Ishikawa (cell line): ENCODE data around the gene KRT33B.
"Not testable (repeated sequence)": the region's sequence is repeated elsewhere in the genome, so short reads cannot be mapped to it uniquely, and the experiment has no call there.

Source experiments
- CEBPB ChIP-seq: IDR thresholded peaks from 2 replicates; pipeline ENCODE4 v1.6.1; 2012
- CREB1 ChIP-seq: IDR thresholded peaks from 2 replicates; pipeline ENCODE4 v1.6.1; 2012; ENCODE audit warnings: low read depth
- EGR1 ChIP-seq: IDR thresholded peaks from 2 replicates; pipeline ENCODE4 v1.6.1; 2012
- EP300 ChIP-seq: IDR thresholded peaks from 2 replicates; pipeline ENCODE4 v1.6.1; 2012; ENCODE audit warnings: borderline replicate concordance
- FOXM1 ChIP-seq: IDR thresholded peaks from 2 replicates; pipeline ENCODE4 v1.6.1; 2012; ENCODE audit warnings: low read depth, borderline replicate concordance
- MAX ChIP-seq: IDR thresholded peaks from 2 replicates; pipeline ENCODE4 v1.6.1; 2012
- NFIC ChIP-seq: IDR thresholded peaks from 2 replicates; pipeline ENCODE4 v1.6.1; 2012
- RAD21 ChIP-seq: IDR thresholded peaks from 2 replicates; pipeline ENCODE4 v1.6.1; 2012; ENCODE audit warnings: low read depth
- REST ChIP-seq: IDR thresholded peaks from 2 replicates; pipeline ENCODE4 v1.6.1; 2012; ENCODE audit warnings: low read depth, mild to moderate bottlenecking
- TAF1 ChIP-seq: IDR thresholded peaks from 2 replicates; pipeline ENCODE4 v1.6.1; 2012; ENCODE audit warnings: low read depth, mild to moderate bottlenecking
- TCF12 ChIP-seq: IDR thresholded peaks from 2 replicates; pipeline ENCODE4 v1.6.1; 2012; ENCODE audit warnings: low read depth
- TEAD4 ChIP-seq: IDR thresholded peaks from 2 replicates; pipeline ENCODE4 v1.6.1; 2012
- YY1 ChIP-seq: IDR thresholded peaks from 2 replicates; pipeline ENCODE4 v1.6.1; 2012; ENCODE audit warnings: low read depth
- ZBTB7A ChIP-seq: IDR thresholded peaks from 2 replicates; pipeline ENCODE4 v1.6.1; 2012; ENCODE audit warnings: low read depth
- TF ChIP-seq, protein P1 (sequence below): IDR thresholded peaks from 2 replicates; pipeline ENCODE4 v1.6.1; 2012

Gene KRT33B

DNA sequence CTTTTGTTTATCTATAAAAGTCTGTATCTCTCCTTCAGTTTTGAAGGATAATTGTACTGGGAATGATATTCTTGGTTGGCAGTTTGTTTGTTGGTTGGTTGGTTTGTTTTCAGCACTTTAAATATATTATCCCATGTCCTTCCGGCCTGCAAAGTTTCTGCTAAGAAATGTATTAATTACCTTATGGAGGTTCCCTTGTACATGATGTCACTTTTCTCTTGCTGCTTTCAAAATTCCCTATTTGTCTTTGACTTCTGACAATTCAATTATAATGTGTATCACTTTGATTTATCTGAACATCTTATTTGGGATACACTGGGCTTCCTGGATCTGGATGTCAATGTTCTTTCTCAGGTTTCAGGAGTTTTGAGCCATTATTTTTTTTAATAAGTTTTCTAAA lies 16.6 kb upstream of the KRT33B start:
- TF ChIP-seq, protein P1, sequence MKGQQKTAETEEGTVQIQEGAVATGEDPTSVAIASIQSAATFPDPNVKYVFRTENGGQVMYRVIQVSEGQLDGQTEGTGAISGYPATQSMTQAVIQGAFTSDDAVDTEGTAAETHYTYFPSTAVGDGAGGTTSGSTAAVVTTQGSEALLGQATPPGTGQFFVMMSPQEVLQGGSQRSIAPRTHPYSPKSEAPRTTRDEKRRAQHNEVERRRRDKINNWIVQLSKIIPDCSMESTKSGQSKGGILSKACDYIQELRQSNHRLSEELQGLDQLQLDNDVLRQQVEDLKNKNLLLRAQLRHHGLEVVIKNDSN, result no peak
- no peak for TF ChIP-seq ZBTB7A
- TF ChIP-seq YY1, result no peak
- no peak for TF ChIP-seq EP300
- TF ChIP-seq EGR1, result no peak
- no peak for TF ChIP-seq TAF1
- no peak for TF ChIP-seq CREB1
- TF ChIP-seq TCF12, result no peak
- TF ChIP-seq MAX, result no peak
- no peak for TF ChIP-seq CEBPB
- no peak for TF ChIP-seq TEAD4
- TF ChIP-seq FOXM1, result no peak
- TF ChIP-seq NFIC, result no peak
- TF ChIP-seq RAD21, result no peak
- TF ChIP-seq REST, result no peak

GRCh38 chr17:41383690-41384089 lies 14.1 kb upstream of the KRT33B start:
- TF ChIP-seq TCF12 (no peak), CEBPB (peak; percentile 51)

- TF ChIP-seq TEAD4 (no peak), MAX (no peak), TCF12 (no peak), RAD21 (no peak), FOXM1 (no peak), REST (no peak), CREB1 (no peak), YY1 (no peak), EP300 (no peak), NFIC (no peak), TAF1 (no peak), ZBTB7A (no peak), EGR1 (no peak), CEBPB (no peak)
- TF ChIP-seq, protein P1, result no peak
Observed at GRCh38 chr17:41382394-41382793, 12.8 kb upstream of the KRT33B start.

GRCh38 chr17:41381943-41382342 lies 12.3 kb upstream of the KRT33B start, which contains the start of gene KRT34:
KRT34 (minus strand) TSS chr17:41382306; CDS start chr17:41382246, 60 bp downstream.
- TF ChIP-seq ZBTB7A, EP300, REST: not testable (repeated sequence)

DNA sequence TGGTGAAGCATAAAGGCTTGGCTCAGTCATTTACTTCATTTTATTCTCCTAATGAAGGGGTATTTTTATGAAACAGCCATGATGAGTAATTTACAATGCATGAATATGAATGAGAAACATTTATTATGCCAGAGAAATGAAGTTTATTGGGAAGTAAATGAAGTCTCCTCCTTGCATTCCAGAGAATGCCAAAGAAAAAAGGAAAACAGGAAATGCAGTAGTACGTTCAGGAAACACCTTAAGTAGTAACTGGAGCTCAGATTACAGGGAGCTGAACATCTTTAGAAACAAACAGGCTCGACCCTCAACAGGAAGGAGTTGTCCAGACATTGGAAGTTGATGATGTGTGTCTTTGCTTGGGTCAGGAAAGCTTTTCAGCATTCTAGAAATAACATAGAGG lies 7.9 kb upstream of the KRT33B start:
- no peak for TF ChIP-seq YY1
- TF ChIP-seq TEAD4, result no peak
- TF ChIP-seq EGR1, result no peak
- no peak for TF ChIP-seq ZBTB7A
- TF ChIP-seq CREB1, result no peak
- no peak for TF ChIP-seq MAX
- TF ChIP-seq RAD21, result no peak
- no peak for TF ChIP-seq TAF1
- no peak for TF ChIP-seq NFIC
- no peak for TF ChIP-seq CEBPB
- TF ChIP-seq, protein P1, result no peak
- no peak for TF ChIP-seq TCF12
- no peak for TF ChIP-seq EP300
- TF ChIP-seq FOXM1, result no peak
- no peak for TF ChIP-seq REST
